ENCODE data around the gene GULP1.

- TF ChIP-seq CTCF (IDR thresholded peaks at IDR 0.05) (no peak), POLR2A (IDR thresholded peaks at IDR 0.05) (no peak)
Observed at GRCh38 chr2:188610827-188611226, 319.2 kb downstream of the GULP1 start.
